A172 (cell line): ENCODE results near the gene STK4. TPM values are rescaled to one million over a fixed set of nuclear protein-coding genes. Genes with fewer than 3 reads are reported as not detected.
A peak's percentile ranks its signal among the peaks of the same experiment; 100 is the strongest.

Experiments used
- DNase-seq: peaks from one replicate; pipeline ENCODE4 v3.0.0-alpha.2; 2015; ENCODE audit warnings: low spot score
- total RNA-seq: library from RNA; depleted of rRNA; stranded (reverse); fragments of >200 nt; shearing (Covaris generic); gene quantifications from 2 replicates; pipeline ENCODE4 v1.2.3, GENCODE V29; 2014

Gene STK4
- total RNA-seq, 1 experiment from 2014 or later = 21.3 TPM

GRCh38 chr20:45028424-45029136, 62.3 kb downstream of the STK4 start:
- DNase-seq = no peak

- DNase-seq = no peak
Observed at GRCh38 chr20:45029884-45030283, 63.6 kb downstream of the STK4 start.

GRCh38 chr20:45032276-45032675, 66.0 kb downstream of the STK4 start:
- DNase-seq = no peak

GRCh38 chr20:45032781-45033180, 66.5 kb downstream of the STK4 start:
- no peak for DNase-seq

GRCh38 chr20:45034436-45034835, 68.1 kb downstream of the STK4 start:
- DNase-seq = no peak

GRCh38 chr20:45036044-45036755, 69.9 kb downstream of the STK4 start:
- DNase-seq = peak; percentile 77

GRCh38 chr20:45037050-45037449, 70.7 kb downstream of the STK4 start:
- peak; percentile 48 for DNase-seq

GRCh38 chr20:45037635-45038034, 71.3 kb downstream of the STK4 start:
- DNase-seq = no peak

- no peak for DNase-seq
Observed at GRCh38 chr20:45038745-45039474, 72.6 kb downstream of the STK4 start.

- DNase-seq = no peak
Observed at GRCh38 chr20:45039475-45039820, 73.1 kb downstream of the STK4 start.

- peak; percentile 59 for DNase-seq
Observed at GRCh38 chr20:45041464-45042337, 75.4 kb downstream of the STK4 start.

- no peak for DNase-seq
Observed at GRCh38 chr20:45042978-45043377, 76.7 kb downstream of the STK4 start.

- DNase-seq = peak; percentile 67
Observed at GRCh38 chr20:45044084-45044573, 77.8 kb downstream of the STK4 start.

- DNase-seq = no peak
Observed at GRCh38 chr20:45044601-45045000, 78.3 kb downstream of the STK4 start.

- no peak for DNase-seq
Observed at GRCh38 chr20:45047581-45048119, 81.3 kb downstream of the STK4 start.

GRCh38 chr20:45049438-45049837, 83.1 kb downstream of the STK4 start:
- no peak for DNase-seq

- DNase-seq = no peak
Observed at GRCh38 chr20:45049904-45050471, 83.7 kb downstream of the STK4 start.

GRCh38 chr20:45051204-45052060, 85.1 kb downstream of the STK4 start:
- DNase-seq = no peak

- peak; percentile 25 for DNase-seq
Observed at GRCh38 chr20:45052698-45053429, 86.6 kb downstream of the STK4 start.
